Astrocyte (in vitro differentiated cells and primary cell): ENCODE measurements around the gene PRUNE1.

Experiments
- EZH2 ChIP-seq: IDR thresholded peaks from 2 replicates; pipeline ENCODE4 v1.6.1; 2012; ENCODE audit warnings: mild to moderate bottlenecking, low read length, inconsistent platforms; ENCODE audit not compliant: insufficient read depth
- TF ChIP-seq, protein P1 (sequence below): IDR thresholded peaks from 2 replicates; pipeline ENCODE4 v1.5.1; 2011; ENCODE audit warnings: low read depth, mild to moderate bottlenecking, inconsistent platforms, low read length, moderate library complexity; ENCODE audit not compliant: insufficient read depth

DNA sequence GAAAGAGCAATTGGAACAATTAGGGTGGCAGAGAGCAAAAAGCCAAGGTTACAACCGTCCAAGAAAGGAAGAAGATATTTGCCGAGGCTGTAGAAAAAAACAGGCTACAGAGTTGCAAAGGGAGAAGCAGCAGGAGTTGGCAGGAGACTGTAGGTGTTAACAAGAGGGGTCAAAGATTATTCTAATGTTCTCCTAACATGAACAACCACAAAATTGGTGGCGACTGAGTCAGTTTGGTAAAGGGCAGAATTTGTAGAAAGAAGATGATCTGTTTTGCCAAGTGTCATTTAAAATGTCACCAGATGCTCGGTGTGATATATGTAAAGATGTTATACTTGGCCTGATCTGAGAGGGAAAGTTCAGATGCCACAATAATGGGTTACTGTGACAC, 401 bp upstream of the PRUNE1 start:
- TF ChIP-seq, protein P1, sequence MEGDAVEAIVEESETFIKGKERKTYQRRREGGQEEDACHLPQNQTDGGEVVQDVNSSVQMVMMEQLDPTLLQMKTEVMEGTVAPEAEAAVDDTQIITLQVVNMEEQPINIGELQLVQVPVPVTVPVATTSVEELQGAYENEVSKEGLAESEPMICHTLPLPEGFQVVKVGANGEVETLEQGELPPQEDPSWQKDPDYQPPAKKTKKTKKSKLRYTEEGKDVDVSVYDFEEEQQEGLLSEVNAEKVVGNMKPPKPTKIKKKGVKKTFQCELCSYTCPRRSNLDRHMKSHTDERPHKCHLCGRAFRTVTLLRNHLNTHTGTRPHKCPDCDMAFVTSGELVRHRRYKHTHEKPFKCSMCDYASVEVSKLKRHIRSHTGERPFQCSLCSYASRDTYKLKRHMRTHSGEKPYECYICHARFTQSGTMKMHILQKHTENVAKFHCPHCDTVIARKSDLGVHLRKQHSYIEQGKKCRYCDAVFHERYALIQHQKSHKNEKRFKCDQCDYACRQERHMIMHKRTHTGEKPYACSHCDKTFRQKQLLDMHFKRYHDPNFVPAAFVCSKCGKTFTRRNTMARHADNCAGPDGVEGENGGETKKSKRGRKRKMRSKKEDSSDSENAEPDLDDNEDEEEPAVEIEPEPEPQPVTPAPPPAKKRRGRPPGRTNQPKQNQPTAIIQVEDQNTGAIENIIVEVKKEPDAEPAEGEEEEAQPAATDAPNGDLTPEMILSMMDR, result no peak
- no peak for TF ChIP-seq EZH2
